Large intestine (tissue), 3 donors: Measurements from ENCODE around the gene NARS2. TPM values are rescaled to one million over a fixed set of nuclear protein-coding genes. Genes with fewer than 3 reads are reported as not detected.
"Not testable (repeated sequence)": the region's sequence is repeated elsewhere in the genome, so short reads cannot be mapped to it uniquely, and the experiment has no call there.

ENCODE experiments used
- DNase-seq, 2 donors: peaks; one replicate each; pipeline versions ENCODE4 v3.0.0 to v3.0.0-alpha.2; 2013
- H3K27ac ChIP-seq: one replicate; pipeline ENCODE4 v1.5.1; 2013; ENCODE audit warnings: low read length
- H3K27me3 ChIP-seq: 2 replicates; pipeline ENCODE4 v1.6.1; 2013; ENCODE audit warnings: low read length; ENCODE audit not compliant: control insufficient read depth, insufficient read depth
- H3K36me3 ChIP-seq: 2 replicates; pipeline ENCODE4 v1.6.1; 2013; ENCODE audit warnings: low read length; ENCODE audit not compliant: control insufficient read depth, insufficient read depth
- H3K4me1 ChIP-seq: one replicate; pipeline ENCODE4 v1.6.1; 2013; ENCODE audit warnings: low read length; ENCODE audit not compliant: control insufficient read depth, insufficient read depth
- H3K4me3 ChIP-seq: one replicate; pipeline ENCODE4 v1.5.1; 2013; ENCODE audit warnings: low read length
- H3K9me3 ChIP-seq: one replicate; pipeline ENCODE4 v1.6.1; 2013; ENCODE audit warnings: mild to moderate bottlenecking, low read depth, low read length, moderate library complexity; ENCODE audit not compliant: control insufficient read depth
- WGBS: methylation state at CpG from one replicate; pipeline ENCODE4 v1.1.5; 2013; ENCODE audit warnings: low lambda C conversion rate; ENCODE audit not compliant: insufficient coverage; 5-methylcytosine and 5-hydroxymethylcytosine counted together
- polyA plus RNA-seq: library from polyadenylated mRNA; unstranded; fragments of 120-200 nt; gene quantifications from one replicate; pipeline ENCODE4 v1.2.1, GENCODE V29; 2013

Gene NARS2
- polyA plus RNA-seq, 1 donor: 15.4 TPM

DNA sequence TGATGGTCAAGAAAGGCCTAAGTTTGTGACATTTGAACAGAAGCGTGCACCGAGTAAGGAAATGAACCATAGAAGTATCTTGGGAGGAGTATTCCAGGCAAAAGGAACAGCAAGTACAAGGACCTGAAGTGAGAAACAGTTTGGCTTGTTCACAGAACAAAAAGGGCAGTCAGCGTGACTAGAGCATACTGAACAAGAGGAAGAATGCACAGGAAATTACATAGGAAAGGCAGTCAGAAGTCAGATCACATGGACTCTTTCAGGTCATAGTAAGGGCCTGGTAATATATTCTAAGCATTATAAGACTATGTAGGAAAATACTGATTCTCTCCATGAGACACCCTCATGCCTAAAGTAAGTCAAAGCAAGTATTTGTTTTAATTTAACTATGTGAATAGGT is 104.8 kb downstream of the NARS2 start:
- no peaks in the 10 kb centered on the region for H3K4me1 ChIP-seq
- no peak for DNase-seq
- H3K27ac ChIP-seq: no peak overlapping the region
- 86% methylated on average over 2 of the region's 3 CpGs for WGBS
- H3K36me3 ChIP-seq: no peaks in the 10 kb centered on the region
- peaks cover 3% of the 10 kb centered on the region for H3K9me3 ChIP-seq
- no peaks in the 10 kb centered on the region for H3K27me3 ChIP-seq
- no peak overlapping the region for H3K4me3 ChIP-seq

DNA sequence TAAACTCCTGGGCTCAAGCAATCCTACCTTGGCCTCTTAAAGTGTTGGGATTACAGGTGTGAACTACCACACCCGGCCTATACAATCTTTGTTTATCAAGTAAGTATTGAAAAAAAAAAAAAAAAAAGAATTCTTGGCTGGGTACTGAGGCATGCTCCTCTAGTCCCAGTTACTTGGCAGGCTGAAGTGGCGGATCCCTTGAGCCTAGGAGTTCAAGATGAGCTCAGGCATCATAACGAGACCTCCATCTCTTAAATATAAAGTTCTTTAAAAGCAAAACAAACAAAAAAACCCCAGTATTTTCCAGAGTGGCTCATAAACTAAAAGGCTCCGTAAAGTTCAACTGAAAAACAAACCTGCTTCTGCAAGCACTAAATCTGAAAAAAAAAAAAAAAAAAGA is 106.7 kb downstream of the NARS2 start:
- H3K27me3 ChIP-seq: no peaks in the 10 kb centered on the region
- H3K27ac ChIP-seq: no peak overlapping the region
- no peak for DNase-seq
- H3K36me3 ChIP-seq: peaks cover 3% of the 10 kb centered on the region
- no peaks in the 10 kb centered on the region for H3K4me1 ChIP-seq
- H3K9me3 ChIP-seq: peaks cover 3% of the 10 kb centered on the region
- H3K4me3 ChIP-seq: no peak overlapping the region
- 100% methylated on average over 1 of the region's 4 CpGs for WGBS

DNA sequence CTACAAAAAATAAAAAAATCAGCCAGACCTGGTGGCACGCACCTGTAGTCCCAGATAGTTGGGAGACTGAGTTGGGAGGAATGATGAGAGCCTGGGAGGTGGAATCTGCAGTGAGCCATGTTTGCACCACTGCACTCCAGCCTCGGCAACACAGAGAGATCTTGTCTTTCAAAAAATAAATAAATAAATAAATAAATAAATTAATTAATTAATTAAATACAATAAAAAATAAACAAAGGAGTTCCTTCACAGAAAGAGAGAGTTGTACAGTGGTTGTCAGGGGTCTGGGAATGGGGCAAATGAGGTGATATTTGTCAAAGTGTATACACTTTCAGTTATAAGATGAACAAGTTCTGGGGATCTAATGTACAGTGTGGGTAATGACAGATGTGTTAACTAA is 107.3 kb downstream of the NARS2 start:
- WGBS: no CpG with 5 or more reads among the region's 2 CpGs
- H3K36me3 ChIP-seq: peaks cover 3% of the 10 kb centered on the region

DNA sequence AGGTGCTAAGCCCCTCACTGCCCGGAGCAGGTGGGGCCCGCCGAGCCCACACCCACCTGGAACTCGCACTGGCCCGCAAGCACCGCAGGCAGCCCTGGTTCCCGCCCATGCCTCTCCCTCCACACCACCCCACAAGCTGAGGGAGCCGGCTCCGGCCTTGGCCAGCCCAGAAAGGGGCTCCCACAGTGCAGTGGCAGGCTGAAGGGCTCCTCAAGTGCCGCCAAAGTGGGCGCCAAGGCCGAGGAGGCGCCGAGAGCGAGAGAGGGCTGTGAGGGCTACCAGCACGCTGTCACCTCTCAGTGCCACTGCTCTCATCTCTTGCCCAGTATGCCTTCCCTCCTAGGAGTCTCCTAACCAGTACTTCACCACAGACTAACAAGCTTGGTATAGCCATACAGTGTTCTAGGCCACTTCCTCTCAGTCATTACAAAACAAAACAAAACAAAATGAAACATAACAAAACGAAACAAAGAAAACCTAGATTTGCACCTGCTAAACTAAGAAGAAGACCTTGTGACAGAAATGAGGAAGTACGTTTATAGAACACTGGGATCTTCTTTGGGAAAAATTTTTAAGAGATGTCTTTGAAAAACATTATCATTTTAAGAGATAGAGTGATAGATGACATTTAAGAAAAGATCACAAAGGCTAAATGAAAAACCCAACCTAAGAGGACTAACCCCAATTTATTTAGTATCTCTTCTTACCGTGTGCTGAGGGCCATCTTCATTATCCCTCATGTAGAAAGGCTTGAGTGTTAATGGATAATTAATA is 109.3 kb downstream of the NARS2 start:
- Histone ChIP-seq H3K27me3 (no peaks in the 10 kb centered on the region), H3K36me3 (peaks cover 5% of the 10 kb centered on the region), H3K27ac (no peak overlapping the region), H3K4me3 (no peak overlapping the region), H3K4me1 (no peaks in the 10 kb centered on the region), H3K9me3 (peaks cover 3% of the 10 kb centered on the region)
- DNase-seq: no peak
- WGBS: 93% methylated on average over 2 of the region's 19 CpGs

More for the DNA sequence above, 107.3 kb downstream of the NARS2 start:
- Histone ChIP-seq H3K4me1 (no peaks in the 10 kb centered on the region), H3K9me3 (peaks cover 3% of the 10 kb centered on the region), H3K27ac (no peak overlapping the region), H3K4me3 (no peak overlapping the region), H3K27me3 (no peaks in the 10 kb centered on the region)
- DNase-seq: no peak

DNA sequence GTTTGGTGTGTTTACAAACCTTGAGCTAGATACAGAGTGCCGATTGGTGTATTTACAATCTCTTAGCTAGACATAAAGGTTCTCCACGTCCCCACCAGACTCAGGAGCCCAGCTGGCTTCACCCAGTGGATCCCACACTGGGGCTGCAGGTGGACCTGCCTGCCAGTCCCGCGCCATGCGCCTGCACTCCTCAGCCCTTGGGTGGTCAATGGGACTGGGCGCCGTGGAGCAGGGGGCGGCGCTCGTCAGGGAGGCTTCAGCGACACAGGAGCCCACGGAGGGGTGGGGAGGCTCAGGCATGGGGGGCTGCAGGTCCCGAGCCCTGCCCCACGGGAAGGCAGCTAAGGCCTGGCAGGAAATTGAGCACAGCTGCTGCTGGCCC is 109.9 kb downstream of the NARS2 start:
- no CpG with 5 or more reads among the region's 14 CpGs for WGBS
- H3K36me3 ChIP-seq, H3K27me3 ChIP-seq, H3K4me3 ChIP-seq, H3K27ac ChIP-seq, DNase-seq, H3K9me3 ChIP-seq, H3K4me1 ChIP-seq: not testable (repeated sequence)

DNA sequence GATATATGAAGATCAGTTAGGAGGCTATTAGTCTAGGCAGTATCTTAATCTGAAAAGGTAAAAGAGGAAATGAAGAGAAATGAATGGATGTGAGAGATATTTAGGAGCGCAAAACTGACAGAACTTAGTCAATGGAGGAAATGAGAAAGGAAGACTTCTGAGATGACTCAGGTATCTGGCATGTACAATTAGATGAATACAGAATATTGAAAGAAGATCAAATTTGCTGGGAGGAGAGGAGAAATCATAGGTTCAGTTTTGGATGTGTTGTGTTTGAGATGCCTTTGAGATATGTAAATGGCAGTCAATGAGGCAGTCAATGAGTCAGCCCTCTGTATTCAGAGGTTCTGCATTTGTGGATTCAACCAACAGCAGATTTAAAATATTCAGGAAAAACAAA is 114.2 kb downstream of the NARS2 start:
- DNase-seq: no peak
- H3K9me3 ChIP-seq: peaks cover 3% of the 10 kb centered on the region
- no peaks in the 10 kb centered on the region for H3K27me3 ChIP-seq
- no peak overlapping the region for H3K4me3 ChIP-seq
- no peak overlapping the region for H3K27ac ChIP-seq
- no peaks in the 10 kb centered on the region for H3K4me1 ChIP-seq
- WGBS: 92% methylated on average over 1 of the region's 1 CpG
- H3K36me3 ChIP-seq: peaks cover 12% of the 10 kb centered on the region

DNA sequence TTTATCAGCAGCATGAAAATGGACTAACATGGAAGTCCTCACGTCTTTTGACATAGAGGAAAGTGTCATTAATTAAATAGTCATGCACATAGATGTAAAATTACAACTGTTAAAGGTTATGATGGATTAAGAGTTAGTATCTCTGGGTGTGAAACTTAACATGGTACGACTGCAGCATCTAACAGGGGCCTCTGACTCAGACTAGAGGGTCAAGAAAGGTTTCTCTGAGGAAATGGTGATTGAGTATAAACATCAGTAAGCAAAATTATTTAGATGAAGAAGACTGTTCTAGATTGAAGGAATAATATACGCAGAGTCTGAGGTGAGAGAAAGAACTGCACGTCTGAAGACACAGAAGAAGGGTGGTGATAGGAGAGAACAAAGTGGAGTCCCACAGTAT is 114.9 kb downstream of the NARS2 start:
- 95% methylated on average over 4 of the region's 4 CpGs for whole genome bisulfite sequencing
- no peak for DNase-seq
- no peaks in the 10 kb centered on the region for H3K4me1 ChIP-seq
- peaks cover 12% of the 10 kb centered on the region for H3K36me3 ChIP-seq
- no peak overlapping the region for H3K4me3 ChIP-seq
- H3K27me3 ChIP-seq: no peaks in the 10 kb centered on the region
- H3K27ac ChIP-seq: no peak overlapping the region
- H3K9me3 ChIP-seq: no peaks in the 10 kb centered on the region

DNA sequence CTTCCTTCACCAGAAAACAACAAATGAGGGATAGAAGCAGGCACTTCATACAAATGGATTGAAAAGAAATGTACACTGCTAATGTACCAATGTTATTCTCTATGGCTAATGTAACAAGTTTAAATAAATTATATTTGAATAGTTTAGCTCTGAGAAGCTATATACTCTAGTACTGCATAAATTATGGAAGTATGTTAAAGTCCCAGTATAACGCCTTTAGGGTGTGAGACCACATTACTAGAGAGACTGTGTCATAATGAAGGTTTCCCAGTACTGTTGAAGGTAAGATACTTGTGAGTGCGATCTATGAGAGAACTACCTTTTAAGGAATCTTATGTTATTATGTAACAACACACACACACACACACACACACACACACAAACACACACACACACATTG is 117.2 kb downstream of the NARS2 start:
- H3K27ac ChIP-seq: no peak overlapping the region
- no peak for DNase-seq
- no peak overlapping the region for H3K4me3 ChIP-seq
- no peaks in the 10 kb centered on the region for H3K9me3 ChIP-seq
- H3K27me3 ChIP-seq: no peaks in the 10 kb centered on the region
- peaks cover 8% of the 10 kb centered on the region for H3K36me3 ChIP-seq
- WGBS: 100% methylated on average over 1 of the region's 2 CpGs
- no peaks in the 10 kb centered on the region for H3K4me1 ChIP-seq

DNA sequence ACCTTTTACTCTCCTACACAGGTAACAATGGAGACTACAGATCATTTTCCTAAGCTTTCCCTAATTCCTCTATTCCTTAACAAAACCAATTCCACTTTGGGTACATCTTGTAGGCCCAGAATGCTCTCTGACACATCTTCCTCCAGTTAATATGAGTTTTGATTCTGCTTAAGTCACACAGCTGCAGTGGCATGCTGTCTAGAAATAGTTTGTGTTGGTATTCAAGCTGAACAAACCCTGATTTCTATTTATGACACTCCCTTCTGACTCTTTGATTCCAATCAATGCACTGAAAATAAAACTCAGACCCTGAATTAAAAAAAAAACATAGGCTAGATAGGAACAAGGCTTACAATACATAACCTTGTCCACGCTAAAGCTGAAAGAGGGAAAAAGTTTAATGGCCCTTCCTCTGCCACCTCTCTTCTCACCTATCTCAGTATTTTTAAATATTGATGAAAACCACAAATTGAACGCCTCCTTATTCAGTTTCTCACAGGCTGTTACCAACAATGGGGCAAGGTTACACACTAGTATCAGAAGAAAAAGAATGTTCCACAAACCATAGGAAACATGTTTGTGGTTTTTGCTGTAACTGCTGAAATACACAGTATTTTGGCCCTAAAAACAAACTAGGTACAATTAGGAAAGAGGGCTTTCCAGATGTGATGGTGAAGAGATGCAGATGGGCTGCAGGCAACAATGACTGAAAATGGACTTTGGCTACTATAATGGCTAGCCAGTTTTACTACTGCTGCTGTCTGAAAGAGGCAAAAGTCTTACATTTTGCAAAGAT is 121.3 kb downstream of the NARS2 start:
- no peak for DNase-seq
- Histone ChIP-seq H3K4me3 (no peak overlapping the region), H3K36me3 (no peaks in the 10 kb centered on the region), H3K9me3 (no peaks in the 10 kb centered on the region), H3K27ac (no peak overlapping the region), H3K27me3 (no peaks in the 10 kb centered on the region), H3K4me1 (no peaks in the 10 kb centered on the region)
- WGBS: 90% methylated on average over 1 of the region's 2 CpGs

DNA sequence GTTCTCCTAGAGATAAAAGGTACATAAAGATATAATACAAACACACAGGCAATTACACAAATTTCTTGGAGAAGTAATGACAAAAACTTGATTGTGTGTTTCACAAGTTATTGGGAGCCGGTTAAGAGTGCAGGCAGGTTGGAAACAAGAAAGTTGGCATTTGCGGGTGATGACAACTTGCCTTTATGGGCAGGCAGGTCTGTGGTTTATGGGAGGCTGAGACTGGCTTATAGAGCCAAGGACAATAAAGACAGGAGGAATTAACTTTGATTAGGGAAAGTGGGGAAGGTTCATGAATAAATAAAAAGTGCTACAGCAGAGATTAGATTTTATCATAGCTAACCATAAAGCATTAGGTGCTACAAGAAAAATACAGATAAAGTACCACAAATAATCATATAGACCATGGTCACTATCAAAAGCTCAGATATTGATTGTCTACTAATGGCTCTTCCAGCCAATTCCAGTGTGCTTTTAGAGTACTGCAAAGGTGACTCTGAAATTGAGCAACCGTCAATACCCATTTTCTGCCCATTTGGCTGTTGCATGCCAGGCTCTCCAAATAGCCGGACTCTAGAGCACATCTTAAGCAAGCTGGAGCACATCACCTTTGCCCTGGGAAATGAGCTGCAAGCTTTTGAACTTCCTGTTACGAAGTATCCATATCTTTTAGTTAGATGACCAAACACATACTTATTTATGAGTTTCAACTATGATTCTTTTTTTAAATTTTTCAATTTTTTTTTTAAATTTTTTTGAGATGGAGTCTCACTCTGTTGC is 123.1 kb downstream of the NARS2 start:
- H3K4me3 ChIP-seq: no peak overlapping the region
- H3K36me3 ChIP-seq: no peaks in the 10 kb centered on the region
- no peaks in the 10 kb centered on the region for H3K9me3 ChIP-seq
- WGBS: 79% methylated on average over 2 of the region's 5 CpGs
- H3K4me1 ChIP-seq: no peaks in the 10 kb centered on the region
- H3K27me3 ChIP-seq: no peaks in the 10 kb centered on the region
- DNase-seq: no peak
- no peak overlapping the region for H3K27ac ChIP-seq
